Measurements from ENCODE around the gene TBC1D8. TPM values are rescaled to one million over a fixed set of nuclear protein-coding genes. Genes with fewer than 3 reads are reported as not detected.

Gene TBC1D8
- total and polyA plus RNA-seq, 2 donors (not counting 1 experiment from before 2014, with no cell fraction given) = 1.7 to 15.7 TPM

- TF ChIP-seq CTCF (IDR thresholded peaks at IDR 0.05) (no peak), EZH2 (IDR thresholded peaks at IDR 0.05; ENCODE audit: borderline replicate concordance, insufficient read depth, low read depth, low read length, poor library complexity, severe bottlenecking) (no peak)
- no peak overlapping the region for H3K4me3 ChIP-seq (ENCODE audit: control extremely low read depth in 1 of 5, extremely low read depth in 1 of 5, insufficient read depth in 1 of 5, low read depth in 2 of 5, low read length in 4 of 5)
Observed at GRCh38 chr2:100983684-100984310, 167.4 kb downstream of the TBC1D8 start.

GRCh38 chr2:100983201-100983600, 168.0 kb downstream of the TBC1D8 start:
- Mint-ChIP-seq H3K27me3 (peaks cover 13% of the 10 kb centered on the region), H3K27ac (no peak overlapping the region), H3K4me1 (peaks cover 6% of the 10 kb centered on the region), H3K9me3 (ENCODE audit: insufficient read depth) (no peaks in the 10 kb centered on the region), H3K4me3 (no peak overlapping the region)
- Histone ChIP-seq H3K36me3 (replicated peaks in 1 of 2; ENCODE audit: control extremely low read depth in 1 of 2, control insufficient read depth in 1 of 2, extremely low read depth in 1 of 2, insufficient read depth in 2 of 2, low read length in 1 of 2) (no peaks in the 10 kb centered on the region), H3K27ac (ENCODE audit: low read length in 2 of 2) (no peak overlapping the region), H3K4me1 (ENCODE audit: control insufficient read depth in 2 of 2, insufficient read depth in 2 of 2, low read length in 2 of 2) (no peaks in the 10 kb centered on the region), H2AFZ (ENCODE audit: insufficient read depth, low read depth, low read length, poor library complexity, severe bottlenecking) (no peak overlapping the region), H4K20me1 (ENCODE audit: control insufficient read depth, insufficient read depth, low read length, poor library complexity, severe bottlenecking) (no peaks in the 10 kb centered on the region), H3K9me3 (ENCODE audit: control extremely low read depth in 1 of 3, control insufficient read depth in 2 of 3, insufficient read depth in 1 of 3, low read length in 2 of 3) (no peaks in the 10 kb centered on the region), H3K4me2 (replicated peaks; ENCODE audit: low read depth, low read length, poor library complexity, severe bottlenecking) (no peak overlapping the region), H3K79me2 (ENCODE audit: control insufficient read depth, insufficient read depth, low read length) (no peaks in the 10 kb centered on the region), H3K27me3 (replicated peaks in 1 of 4; ENCODE audit: control extremely low read depth in 1 of 4, control insufficient read depth in 3 of 4, insufficient read depth in 4 of 4, low read length in 3 of 4) (peaks cover 0 to 7% (median 4%) of the 10 kb centered on the region in 4 experiments), H3K4me3 (ENCODE audit: control extremely low read depth in 1 of 5, extremely low read depth in 1 of 5, insufficient read depth in 1 of 5, low read depth in 2 of 5, low read length in 4 of 5) (no peak overlapping the region), H3K9ac (ENCODE audit: low read length) (no peak overlapping the region)
- WGBS (ENCODE audit: insufficient coverage) = 89% methylated on average over 6 of the region's 12 CpGs
- TF ChIP-seq CTCF (IDR thresholded peaks at IDR 0.05) = no peak
- TF ChIP-seq EZH2 (IDR thresholded peaks at IDR 0.05; ENCODE audit: borderline replicate concordance, insufficient read depth, low read depth, low read length, poor library complexity, severe bottlenecking) = no peak
- no peak for ATAC-seq (ENCODE audit: low read depth)
- intact Hi-C loops (cut with micrococcal nuclease) = no loop called here
- ChIA-PET POLR2A (no interaction called here), CTCF (interaction anchor here (1.4 to 2.3 kb wide), 4 partner anchors 374 to 721 kb away, joined by 3 to 12 read pairs (median 6); no protein-coding TSS in a partner anchor)
- DNase-seq = no peak

More at GRCh38 chr2:100983684-100984310, 167.4 kb downstream of the TBC1D8 start:
- Histone ChIP-seq H3K79me2 (ENCODE audit: control insufficient read depth, insufficient read depth, low read length) (no peaks in the 10 kb centered on the region), H4K20me1 (ENCODE audit: control insufficient read depth, insufficient read depth, low read length, poor library complexity, severe bottlenecking) (no peaks in the 10 kb centered on the region), H3K4me1 (ENCODE audit: control insufficient read depth in 2 of 2, insufficient read depth in 2 of 2, low read length in 2 of 2) (no peaks in the 10 kb centered on the region), H3K4me2 (replicated peaks; ENCODE audit: low read depth, low read length, poor library complexity, severe bottlenecking) (no peak overlapping the region), H3K36me3 (replicated peaks in 1 of 2; ENCODE audit: control extremely low read depth in 1 of 2, control insufficient read depth in 1 of 2, extremely low read depth in 1 of 2, insufficient read depth in 2 of 2, low read length in 1 of 2) (no peaks in the 10 kb centered on the region), H3K27me3 (replicated peaks in 1 of 4; ENCODE audit: control extremely low read depth in 1 of 4, control insufficient read depth in 3 of 4, insufficient read depth in 4 of 4, low read length in 3 of 4) (peaks cover 0 to 7% (median 4%) of the 10 kb centered on the region in 4 experiments), H3K27ac (ENCODE audit: low read length in 2 of 2) (no peak overlapping the region), H3K9me3 (ENCODE audit: control extremely low read depth in 1 of 3, control insufficient read depth in 2 of 3, insufficient read depth in 1 of 3, low read length in 2 of 3) (no peaks in the 10 kb centered on the region), H2AFZ (ENCODE audit: insufficient read depth, low read depth, low read length, poor library complexity, severe bottlenecking) (no peak overlapping the region), H3K9ac (ENCODE audit: low read length) (no peak overlapping the region)
- 96% methylated on average over 8 of the region's 11 CpGs for WGBS (ENCODE audit: insufficient coverage)
- no peak overlapping the region for H3K27ac Mint-ChIP-seq
- intact Hi-C loops (cut with micrococcal nuclease) = no loop called here
- ATAC-seq (ENCODE audit: low read depth) (no peak), DNase-seq (no peak)
- POLR2A ChIA-PET = no interaction called here
- H3K27me3 Mint-ChIP-seq = peaks cover 13% of the 10 kb centered on the region
- CTCF ChIA-PET = interaction anchor here (1.4 to 2.3 kb wide), 3 partner anchors 374 to 390 kb away, joined by 6 to 12 read pairs (median 7); no protein-coding TSS in a partner anchor
- no peak overlapping the region for H3K4me3 Mint-ChIP-seq
- H3K9me3 Mint-ChIP-seq (ENCODE audit: insufficient read depth) = no peaks in the 10 kb centered on the region
- peaks cover 1% of the 10 kb centered on the region for H3K4me1 Mint-ChIP-seq

Data from B cell (primary cell).